Neural progenitor cell (in vitro differentiated cells): ENCODE results near the gene NCKAP5.

Experiments
- EZH2 ChIP-seq: fragments of 200-600 bp; sonication (generic); IDR thresholded peaks from 2 replicates; pipeline ENCODE4 v1.6.1; 2017; ENCODE audit warnings: antibody characterized with exemption, mild to moderate bottlenecking, moderate library complexity
- EZH2phosphoT487 ChIP-seq: fragments of 200-600 bp; sonication (generic); IDR thresholded peaks from 2 replicates; pipeline ENCODE4 v1.6.1; 2017; ENCODE audit warnings: antibody characterized with exemption
- TF ChIP-seq, protein P1 (sequence below): fragments of 200-600 bp; sonication (generic); IDR thresholded peaks from 2 replicates; pipeline ENCODE4 v1.5.1; 2017; ENCODE audit warnings: antibody characterized with exemption, mild to moderate bottlenecking

DNA sequence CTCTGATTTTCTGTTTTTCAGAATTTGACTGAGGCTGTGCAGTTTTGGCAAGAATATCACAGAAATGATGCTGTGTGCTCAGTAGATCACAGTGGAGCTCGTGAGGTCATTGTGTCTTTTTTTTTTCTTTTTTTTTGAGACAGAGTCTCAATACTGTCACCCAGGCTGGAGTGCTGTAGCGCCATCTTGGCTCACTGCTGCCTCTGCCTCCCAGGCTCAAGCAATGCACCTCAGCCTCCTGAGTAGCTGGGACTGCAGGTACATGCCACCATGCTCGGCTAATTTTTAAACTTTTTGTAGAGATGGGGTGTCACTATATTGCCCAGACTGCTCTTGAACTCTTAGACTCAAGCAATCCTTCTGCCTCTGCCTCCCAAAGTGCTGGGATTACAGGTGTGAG is 203.6 kb downstream of the NCKAP5 start:
- no peak for TF ChIP-seq EZH2phosphoT487
- TF ChIP-seq, protein P1, sequence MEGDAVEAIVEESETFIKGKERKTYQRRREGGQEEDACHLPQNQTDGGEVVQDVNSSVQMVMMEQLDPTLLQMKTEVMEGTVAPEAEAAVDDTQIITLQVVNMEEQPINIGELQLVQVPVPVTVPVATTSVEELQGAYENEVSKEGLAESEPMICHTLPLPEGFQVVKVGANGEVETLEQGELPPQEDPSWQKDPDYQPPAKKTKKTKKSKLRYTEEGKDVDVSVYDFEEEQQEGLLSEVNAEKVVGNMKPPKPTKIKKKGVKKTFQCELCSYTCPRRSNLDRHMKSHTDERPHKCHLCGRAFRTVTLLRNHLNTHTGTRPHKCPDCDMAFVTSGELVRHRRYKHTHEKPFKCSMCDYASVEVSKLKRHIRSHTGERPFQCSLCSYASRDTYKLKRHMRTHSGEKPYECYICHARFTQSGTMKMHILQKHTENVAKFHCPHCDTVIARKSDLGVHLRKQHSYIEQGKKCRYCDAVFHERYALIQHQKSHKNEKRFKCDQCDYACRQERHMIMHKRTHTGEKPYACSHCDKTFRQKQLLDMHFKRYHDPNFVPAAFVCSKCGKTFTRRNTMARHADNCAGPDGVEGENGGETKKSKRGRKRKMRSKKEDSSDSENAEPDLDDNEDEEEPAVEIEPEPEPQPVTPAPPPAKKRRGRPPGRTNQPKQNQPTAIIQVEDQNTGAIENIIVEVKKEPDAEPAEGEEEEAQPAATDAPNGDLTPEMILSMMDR, result no peak
- TF ChIP-seq EZH2, result no peak
